K562 (cell line): ENCODE data around the gene LIN28B. TPM values are rescaled to one million over a fixed set of nuclear protein-coding genes. Genes with fewer than 3 reads are reported as not detected.
"Not testable (repeated sequence)": the region's sequence is repeated elsewhere in the genome, so short reads cannot be mapped to it uniquely, and the experiment has no call there.

Source experiments
- ATAC-seq: fragments of 200-7000 bp; cut with Tn5 transposase; 3 replicates; pipeline ENCODE4 v1.9.1; 2020; ENCODE audit warnings: moderate library complexity
- BruUV-seq: library from RNA; stranded (reverse); fragments of 400-500 nt; replicated peaks from 2 replicates; lab custom pipeline; 2021; lab: Mats Ljungman, UMichigan
- CTCF ChIA-PET: fragments of 300-600 bp; formaldehyde crosslinking; extraction: SDS; loops from one replicate; lab custom pipeline; 2021; ENCODE audit warnings: low intra/inter-chr PET ratio; lab: Yijun Ruan, JAX
- POLR2A ChIA-PET: fragments of 300-600, 350-650 bp; sonication (Branson Sonifier 250); formaldehyde crosslinking; extraction: SDS; loops from one replicate; lab custom pipeline; 2021; ENCODE audit warnings: antibody characterized with exemption, inconsistent platforms; lab: Yijun Ruan, JAX
- DNase-seq, 4 experiments: peaks; one replicate each; pipeline versions ENCODE4 v3.0.0 to v3.0.0-alpha.2; 2011 to 2018; ENCODE audit warnings: low spot score in 3 of 4, mixed read lengths in 3 of 4; ENCODE audit errors: extremely low read depth in 1 of 4
- FAIRE-seq: peaks from 2 replicates; lab custom pipeline; 2011; peaks lifted over from hg19 to GRCh38; lab: Jason Lieb, UNC
- H2AFZ ChIP-seq: 2 replicates; pipeline ENCODE4 v1.6.0; 2011; ENCODE audit warnings: low read depth, low read length, control low read depth, inconsistent platforms
- H3K27ac ChIP-seq: fragments of 200-600 bp; 3 replicates; pipeline ENCODE4 v1.8.0; 2011; ENCODE audit warnings: low read depth, mild to moderate bottlenecking, control low read depth, inconsistent platforms, low read length, moderate library complexity, mixed read lengths; ENCODE audit errors: extremely low read depth
- H3K27me3 ChIP-seq, 2 experiments: fragments of 300-600 bp in 1 of 2; 2 replicates in 1 of 2; 3 replicates in 1 of 2; pipeline versions ENCODE4 v1.6.0 to v1.8.0; 2011; ENCODE audit warnings: inconsistent platforms in 2 of 2, low read length in 2 of 2, mild to moderate bottlenecking in 1 of 2, mixed read lengths in 1 of 2, moderate library complexity in 1 of 2; ENCODE audit not compliant: control insufficient read depth in 2 of 2, insufficient read depth in 2 of 2
- H3K36me3 ChIP-seq: fragments of 300-600 bp; 3 replicates; pipeline ENCODE4 v1.8.0; 2011; ENCODE audit warnings: mild to moderate bottlenecking, low read length, inconsistent platforms; ENCODE audit not compliant: control insufficient read depth, insufficient read depth
- H3K4me1 ChIP-seq, 2 experiments: fragments of 200-600 bp in 1 of 2; replicated peaks in 1 of 2; 2 replicates in 1 of 2; 3 replicates in 1 of 2; pipeline versions ENCODE4 v1.5.1 to v1.8.0; 2011; ENCODE audit warnings: inconsistent platforms in 2 of 2, low read length in 2 of 2, mild to moderate bottlenecking in 1 of 2, mixed read lengths in 1 of 2, moderate library complexity in 1 of 2; ENCODE audit not compliant: control insufficient read depth in 2 of 2, insufficient read depth in 2 of 2
- H3K4me2 ChIP-seq: 2 replicates; pipeline ENCODE4 v1.6.1; 2011; ENCODE audit warnings: low read length, control low read depth, inconsistent platforms, mixed read lengths; ENCODE audit not compliant: insufficient read depth
- H3K4me3 ChIP-seq: fragments of 200-600 bp; sonication (generic), shearing (Covaris generic); 2 replicates; pipeline ENCODE4 v1.5.1; 2016; ENCODE audit warnings: control low read depth, inconsistent platforms
- H3K79me2 ChIP-seq: fragments of 200-600 bp; 3 replicates; pipeline ENCODE4 v1.8.0; 2011; ENCODE audit warnings: low read length, inconsistent platforms; ENCODE audit not compliant: control insufficient read depth, insufficient read depth
- H3K9ac ChIP-seq, 2 experiments: 2 replicates each; pipeline versions ENCODE4 v1.6.0 to v1.6.1; 2011; ENCODE audit warnings: low read depth in 2 of 2, low read length in 2 of 2, control low read depth in 1 of 2, inconsistent platforms in 1 of 2, mild to moderate bottlenecking in 1 of 2, mixed read lengths in 1 of 2; ENCODE audit not compliant: insufficient read depth in 1 of 2
- H3K9me1 ChIP-seq: one replicate; pipeline ENCODE4 v1.6.0; 2011; ENCODE audit warnings: inconsistent platforms, mild to moderate bottlenecking, low read length, moderate library complexity; ENCODE audit not compliant: control insufficient read depth, insufficient read depth
- H3K9me3 ChIP-seq: replicated peaks from 2 replicates; pipeline ENCODE4 v1.5.1; 2011; ENCODE audit warnings: low read depth, low read length, inconsistent platforms; ENCODE audit not compliant: control insufficient read depth, insufficient read depth
- H4K20me1 ChIP-seq: replicated peaks from 2 replicates; pipeline ENCODE4 v1.6.1; 2011; ENCODE audit warnings: low read length, inconsistent platforms, mixed read lengths; ENCODE audit not compliant: control insufficient read depth, insufficient read depth
- CREM ChIP-seq: IDR thresholded peaks from 2 replicates; pipeline ENCODE4 v1.6.1; 2014; ENCODE audit warnings: antibody characterized with exemption, low read depth
- ESRRA ChIP-seq: fragments of 450-650 bp; IDR thresholded peaks from 2 replicates; pipeline ENCODE4 v1.6.1; 2014; ENCODE audit warnings: low read depth, mild to moderate bottlenecking, moderate library complexity, borderline replicate concordance
- IRF2 ChIP-seq: sonication (generic); formaldehyde crosslinking; IDR thresholded peaks from 2 replicates; pipeline ENCODE4 v1.8.1; 2022; ENCODE audit warnings: mild to moderate bottlenecking, missing genetic modification reagents
- MEF2A ChIP-seq: IDR thresholded peaks from 2 replicates; pipeline ENCODE4 v1.6.1; 2011; ENCODE audit warnings: low read depth, mild to moderate bottlenecking, low read length, moderate library complexity; ENCODE audit not compliant: control insufficient read depth
- NEUROD1 ChIP-seq: fragments of 150-350 bp; IDR thresholded peaks from 2 replicates; pipeline ENCODE4 v1.6.1; 2014; ENCODE audit warnings: borderline replicate concordance, low read length, low read depth; ENCODE audit not compliant: partially characterized antibody
- NFXL1 ChIP-seq: fragments of 450-650 bp; formaldehyde crosslinking; IDR thresholded peaks from 2 replicates; pipeline ENCODE4 v1.4.0; 2021; ENCODE audit warnings: mild to moderate bottlenecking
- RBM15 ChIP-seq: fragments of 200-400 bp; formaldehyde crosslinking; IDR thresholded peaks from 2 replicates; pipeline ENCODE4 v1.6.1; 2018; ENCODE audit warnings: mild to moderate bottlenecking, low read length, moderate library complexity; ENCODE audit not compliant: insufficient read depth
- RBM25 ChIP-seq: fragments of 200-400 bp; formaldehyde crosslinking; IDR thresholded peaks from 2 replicates; pipeline ENCODE4 v1.6.1; 2018; ENCODE audit warnings: low read length, low read depth, moderate library complexity; ENCODE audit not compliant: severe bottlenecking
- SIN3A ChIP-seq, 2 experiments: fragments of 150-350 bp in 1 of 2; IDR thresholded peaks; 2 replicates each; pipeline ENCODE4 v1.6.1; 2011 to 2016; ENCODE audit warnings: borderline replicate concordance in 2 of 2, low read depth in 2 of 2, low read length in 2 of 2, mild to moderate bottlenecking in 2 of 2, moderate library complexity in 2 of 2; ENCODE audit not compliant: control insufficient read depth in 1 of 2
- ZNF121 ChIP-seq: sonication (generic); formaldehyde crosslinking; conservative IDR thresholded peaks from 2 replicates; pipeline ENCODE4 v1.8.0; 2022; ENCODE audit warnings: missing genetic modification reagents
- ZNF551 ChIP-seq: fragments of 250-450 bp; sonication (Bioruptor Pico); IDR thresholded peaks from 2 replicates; pipeline ENCODE4 v1.5.0; 2021; ENCODE audit warnings: mild to moderate bottlenecking, moderate library complexity
- ZNF780A ChIP-seq: fragments of 250-450 bp; sonication (Bioruptor Pico); IDR thresholded peaks from 2 replicates; pipeline ENCODE4 v1.5.0; 2021; ENCODE audit warnings: mild to moderate bottlenecking
- WGBS: fragments of 100-300 bp; shearing (Covaris generic); methylation state at CpG from one replicate; pipeline ENCODE4 v1.1.6; 2016; ENCODE audit warnings: low coverage, mixed read lengths; ENCODE audit not compliant: insufficient coverage; ENCODE audit errors: missing lambda C conversion rate; 5-methylcytosine and 5-hydroxymethylcytosine counted together
- in situ Hi-C: fragments of 300-500 bp; cut with MboI; formaldehyde crosslinking; loops from 4 replicates; pipeline ENCODE4 v1.15.0; 2018; ENCODE audit warnings: inconsistent platforms, mixed read lengths
- intact Hi-C: fragments of 100-400 bp; cut with micrococcal nuclease; formaldehyde crosslinking; loops from 2 replicates; pipeline ENCODE4 v1.14.2; 2022
- polyA plus RNA-seq, 8 experiments: library from polyadenylated mRNA; depleted of rRNA in 4 of 8; stranded (reverse) in 5 of 8; unstranded in 3 of 8; fragments of >200 nt; fragmentation: Nextera tagmentation in 2 of 8; fragmentation: Illumina TruSeq in 1 of 8; extraction: Ambion mirVana in 2 of 8; extraction: Trizol in 1 of 8; gene quantifications; 2 replicates each; pipeline versions ENCODE4 v1.2.1 to v1.2.3, GENCODE V29; 2011 to 2014; ENCODE audit warnings: inconsistent platforms in 1 of 8, missing spikeins in 1 of 8
- total RNA-seq, 7 experiments: library from RNA; depleted of rRNA in 6 of 7; stranded (reverse); fragments of >200 nt in 6 of 7; fragmentation: Illumina TruSeq in 2 of 7; extraction: Trizol in 2 of 7; gene quantifications; 2 replicates each; pipeline versions ENCODE4 v1.2.1 to v1.2.3, GENCODE V29; 2011 to 2021; ENCODE audit warnings: low replicate concordance in 1 of 7
- TF ChIP-seq, protein P1 (sequence below): fragments of 200-800 bp; sonication (Bioruptor generic); IDR thresholded peaks from 2 replicates; pipeline ENCODE4 v1.6.1; 2017; ENCODE audit warnings: missing genetic modification characterization, missing compliant biosample characterization

The LIN28B gene
- total and polyA plus RNA-seq, 9 of the 15 experiments (the other 6 are each of a cell fraction or from before 2014, with no cell fraction given), result 20.9 to 77.3 (median 42.1) TPM

DNA sequence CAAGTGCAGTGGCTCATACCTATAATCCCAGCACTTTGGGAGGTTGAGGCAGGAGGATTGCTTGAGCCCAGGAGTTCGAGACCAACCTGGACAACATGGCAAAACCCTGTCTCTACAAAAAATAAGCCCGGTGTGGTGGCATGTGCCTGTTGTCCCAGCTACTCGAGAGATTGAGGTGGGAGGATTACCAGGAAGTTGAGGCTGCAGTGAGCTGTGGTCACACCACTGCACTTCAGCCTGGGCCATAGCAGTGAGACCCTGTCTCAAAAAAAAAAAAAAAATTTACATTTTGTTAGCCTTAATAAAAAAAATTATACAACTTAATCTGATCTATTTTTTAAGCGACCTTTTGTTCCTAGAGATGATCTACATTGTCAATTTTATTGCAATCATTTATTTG, 56.6 kb downstream of the LIN28B start:
- WGBS, result 69% methylated on average over 4 of the region's 4 CpGs
- peak; percentile 23 for FAIRE-seq
- H3K79me2 ChIP-seq, result peaks cover 49% of the 10 kb centered on the region
- BruUV-seq, H3K36me3 ChIP-seq, CTCF ChIA-PET, DNase-seq, H3K27me3 ChIP-seq, H3K9me1 ChIP-seq, H3K9ac ChIP-seq, H3K4me2 ChIP-seq, intact Hi-C loops, H2AFZ ChIP-seq, in situ Hi-C loops, H3K27ac ChIP-seq, H3K4me1 ChIP-seq, H3K4me3 ChIP-seq, ATAC-seq, H3K9me3 ChIP-seq, H4K20me1 ChIP-seq: not testable (repeated sequence)
- peak; percentile 13 for TF ChIP-seq RBM25
- peak; percentile 86 for TF ChIP-seq ZNF121 (CRISPR knock-in tag)
- POLR2A ChIA-PET, result interaction anchor here (0.7 kb wide), 1 partner anchor 9 kb away, joined by 3 read pairs; no protein-coding TSS in a partner anchor

DNA sequence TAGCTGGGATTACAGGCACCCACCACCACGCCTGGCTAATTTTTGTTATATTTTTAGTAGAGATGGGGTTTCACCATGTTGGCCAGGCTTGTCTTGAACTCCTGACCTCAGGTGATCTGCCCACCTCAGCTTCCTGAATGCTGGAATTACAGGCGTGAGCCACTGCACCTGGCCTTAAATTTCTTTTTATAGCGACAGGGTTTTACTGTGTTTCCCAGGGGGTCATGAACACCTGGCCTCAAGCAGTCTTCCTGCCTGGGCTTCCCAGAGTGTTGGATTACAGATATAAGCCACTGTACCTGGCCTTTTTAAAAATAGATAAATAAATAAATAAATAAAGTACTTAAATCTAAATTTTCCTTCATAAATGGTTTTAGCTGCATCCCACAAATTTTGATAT, 57.5 kb downstream of the LIN28B start:
- intact Hi-C loops (no loop called here), in situ Hi-C loops (no loop called here)
- Histone ChIP-seq H3K9ac (no peak overlapping the region), H3K4me3 (no peak overlapping the region), H3K4me1 (peaks cover 0 to 3% of the 10 kb centered on the region in 2 experiments; a peak in 1 of 5 replicates), H3K9me3 (no peaks in the 10 kb centered on the region), H3K27ac (no peak overlapping the region), H2AFZ (no peak overlapping the region), H3K9me1 (no peaks in the 10 kb centered on the region), H3K27me3 (no peaks in the 10 kb centered on the region), H3K4me2 (no peak overlapping the region), H3K36me3 (0 out of 3 replicates have a peak, but pooled peaks cover 2% of the 10 kb centered on the region), H3K79me2 (peaks cover 53% of the 10 kb centered on the region), H4K20me1 (no peaks in the 10 kb centered on the region)
- POLR2A ChIA-PET, result interaction anchor here (0.7 kb wide), 1 partner anchor 8 kb away, joined by 3 read pairs; no protein-coding TSS in a partner anchor
- no peak for ATAC-seq
- CTCF ChIA-PET, result no interaction called here
- BruUV-seq, result no TSS peak
- WGBS, result 97% methylated on average over 3 of the region's 3 CpGs
- DNase-seq, result no peak
- FAIRE-seq, result no peak
- TF ChIP-seq NEUROD1 (no peak), ZNF780A (CRISPR knock-in tag) (no peak), ZNF551 (CRISPR knock-in tag) (no peak), RBM15 (no peak), MEF2A (no peak), ESRRA (no peak), IRF2 (CRISPR knock-in tag) (no peak), CREM (no peak), NFXL1 (no peak), SIN3A (IDR thresholded peaks at IDR 0.05; ENCODE audit: borderline replicate concordance in 2 of 2, control insufficient read depth in 1 of 2, low read depth in 2 of 2, low read length in 2 of 2) (no peak)
- TF ChIP-seq, protein P1, sequence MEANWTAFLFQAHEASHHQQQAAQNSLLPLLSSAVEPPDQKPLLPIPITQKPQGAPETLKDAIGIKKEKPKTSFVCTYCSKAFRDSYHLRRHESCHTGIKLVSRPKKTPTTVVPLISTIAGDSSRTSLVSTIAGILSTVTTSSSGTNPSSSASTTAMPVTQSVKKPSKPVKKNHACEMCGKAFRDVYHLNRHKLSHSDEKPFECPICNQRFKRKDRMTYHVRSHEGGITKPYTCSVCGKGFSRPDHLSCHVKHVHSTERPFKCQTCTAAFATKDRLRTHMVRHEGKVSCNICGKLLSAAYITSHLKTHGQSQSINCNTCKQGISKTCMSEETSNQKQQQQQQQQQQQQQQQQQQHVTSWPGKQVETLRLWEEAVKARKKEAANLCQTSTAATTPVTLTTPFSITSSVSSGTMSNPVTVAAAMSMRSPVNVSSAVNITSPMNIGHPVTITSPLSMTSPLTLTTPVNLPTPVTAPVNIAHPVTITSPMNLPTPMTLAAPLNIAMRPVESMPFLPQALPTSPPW (CRISPR knock-in tag), result no peak
